ENCODE results near the gene CSF1R. TPM values are rescaled to one million over a fixed set of nuclear protein-coding genes. Genes with fewer than 3 reads are reported as not detected.

The CSF1R gene
- polyA plus RNA-seq, 1 of the 3 experiments (the other 2 are of a cell fraction): 0.25 TPM

DNA sequence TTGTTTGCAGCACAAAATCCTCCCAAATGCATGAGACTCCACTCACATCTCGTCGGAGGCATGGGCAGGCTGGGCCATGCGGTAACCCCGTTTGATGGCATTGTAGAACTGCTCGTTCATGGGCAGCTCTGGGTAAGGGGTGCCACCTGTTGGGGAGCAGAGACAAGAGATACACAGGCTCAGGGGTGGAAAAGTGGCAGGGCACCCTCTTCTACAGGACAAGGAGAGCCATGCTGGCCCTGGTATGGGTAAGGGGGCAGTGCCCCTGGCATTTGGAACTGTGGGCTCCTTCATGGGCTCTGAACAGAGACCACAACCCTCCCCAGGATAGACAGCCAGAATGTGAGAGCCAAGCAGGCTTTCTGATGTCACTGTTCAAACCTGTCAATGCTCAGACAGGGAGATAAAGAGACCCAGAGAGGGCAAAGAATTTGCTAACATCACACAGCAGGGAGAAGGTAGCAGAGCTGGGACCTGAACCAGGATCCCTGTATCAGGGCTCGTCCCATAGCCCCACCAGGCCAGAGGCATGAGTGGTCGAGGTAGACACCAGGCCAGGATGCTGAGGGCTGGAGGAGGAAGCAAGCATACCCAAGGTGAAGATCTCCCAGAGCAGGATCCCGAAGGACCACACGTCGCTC, 33.2 kb upstream of the CSF1R start:
- ChIA-PET POLR2A (no interaction called here), CTCF (interaction anchor here (0.8 to 2.0 kb wide), 4 partner anchors 8 to 99 kb away, joined by 3 to 8 read pairs (median 6); no protein-coding TSS in a partner anchor)
- Histone ChIP-seq H3K27me3 (ENCODE audit: insufficient read depth) (no peaks in the 10 kb centered on the region), H2AFZ (ENCODE audit: low read depth) (no peak overlapping the region), H3K4me1 (ENCODE audit: control insufficient read depth in 1 of 2, insufficient read depth in 2 of 2, low read depth in 1 of 2, low read length in 1 of 2) (peaks cover 0 to 11% of the 10 kb centered on the region in 2 experiments; a peak in 1 of 4 replicates), H4K20me1 (ENCODE audit: insufficient read depth) (no peaks in the 10 kb centered on the region), H3K27ac (ENCODE audit: low read depth in 2 of 2, low read length in 1 of 2) (no peak overlapping the region), H3K9me2 (no peaks in the 10 kb centered on the region), H3K9ac (no peak overlapping the region), H3K79me2 (ENCODE audit: insufficient read depth) (no peaks in the 10 kb centered on the region), H3K4me2 (no peak overlapping the region), H3K36me3 (replicated peaks in 1 of 2; ENCODE audit: control insufficient read depth in 1 of 2, insufficient read depth in 2 of 2, low read length in 1 of 2) (peaks cover 2 to 84% of the 10 kb centered on the region in 2 experiments), H3F3A (replicated peaks; ENCODE audit: insufficient read depth) (no peaks in the 10 kb centered on the region), H3K9me3 (no peaks in the 10 kb centered on the region), H3K4me3 (ENCODE audit: low read depth in 2 of 2, low read length in 1 of 2) (no peak overlapping the region)
- TF ChIP-seq GATA2 (CRISPR knock-in tag; IDR thresholded peaks at IDR 0.05) (no peak), EP300 (IDR thresholded peaks at IDR 0.05; ENCODE audit: borderline replicate concordance in 1 of 2, low read depth in 1 of 2, low read length in 1 of 2) (no peak), SMC3 (IDR thresholded peaks at IDR 0.05; ENCODE audit: low read depth, low read length) (no peak), RAD21 (IDR thresholded peaks at IDR 0.05; ENCODE audit: low read length) (0 out of 2 replicates have a peak, but pooled peaks have one; percentile 6), FOXJ3 (CRISPR knock-in tag; IDR thresholded peaks at IDR 0.05) (no peak)
- TF ChIP-seq, protein P1, sequence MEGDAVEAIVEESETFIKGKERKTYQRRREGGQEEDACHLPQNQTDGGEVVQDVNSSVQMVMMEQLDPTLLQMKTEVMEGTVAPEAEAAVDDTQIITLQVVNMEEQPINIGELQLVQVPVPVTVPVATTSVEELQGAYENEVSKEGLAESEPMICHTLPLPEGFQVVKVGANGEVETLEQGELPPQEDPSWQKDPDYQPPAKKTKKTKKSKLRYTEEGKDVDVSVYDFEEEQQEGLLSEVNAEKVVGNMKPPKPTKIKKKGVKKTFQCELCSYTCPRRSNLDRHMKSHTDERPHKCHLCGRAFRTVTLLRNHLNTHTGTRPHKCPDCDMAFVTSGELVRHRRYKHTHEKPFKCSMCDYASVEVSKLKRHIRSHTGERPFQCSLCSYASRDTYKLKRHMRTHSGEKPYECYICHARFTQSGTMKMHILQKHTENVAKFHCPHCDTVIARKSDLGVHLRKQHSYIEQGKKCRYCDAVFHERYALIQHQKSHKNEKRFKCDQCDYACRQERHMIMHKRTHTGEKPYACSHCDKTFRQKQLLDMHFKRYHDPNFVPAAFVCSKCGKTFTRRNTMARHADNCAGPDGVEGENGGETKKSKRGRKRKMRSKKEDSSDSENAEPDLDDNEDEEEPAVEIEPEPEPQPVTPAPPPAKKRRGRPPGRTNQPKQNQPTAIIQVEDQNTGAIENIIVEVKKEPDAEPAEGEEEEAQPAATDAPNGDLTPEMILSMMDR (IDR thresholded peaks at IDR 0.05): no peak
- no peak for DNase-seq
- WGBS (ENCODE audit: low lambda C conversion rate): 91% methylated on average over 10 of the region's 10 CpGs

DNA sequence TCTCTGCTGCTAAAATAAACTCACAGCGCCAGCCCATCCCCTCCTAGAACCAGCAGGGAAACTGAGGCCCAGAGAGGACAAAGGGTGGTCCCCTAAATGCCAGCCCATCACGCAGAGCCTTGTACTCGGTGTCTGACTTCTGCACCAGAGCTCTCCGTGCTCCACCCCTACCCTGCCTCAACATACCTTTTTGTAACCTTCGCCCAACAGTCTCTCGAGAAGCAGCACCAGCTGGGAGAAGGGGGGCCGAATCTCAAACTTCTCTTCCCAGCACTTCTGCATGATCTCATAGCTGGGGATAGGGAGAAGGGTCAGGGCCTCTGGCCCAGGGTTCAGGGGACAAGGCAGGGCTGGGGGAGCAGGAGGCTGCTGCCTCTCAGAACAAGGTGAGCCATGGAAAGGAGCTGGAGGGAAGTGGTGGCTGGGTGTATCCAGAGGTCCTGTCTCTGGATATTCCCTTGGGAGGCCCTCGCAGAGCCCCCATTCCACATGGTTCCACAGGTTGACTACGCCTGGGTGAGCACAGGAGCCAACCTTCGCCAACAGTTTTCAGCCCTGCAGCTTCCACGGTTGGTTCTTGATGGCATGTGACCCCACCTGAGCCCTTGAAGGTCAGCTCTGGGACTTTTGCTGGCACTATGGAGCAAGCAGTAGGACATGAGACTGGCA, 32.3 kb upstream of the CSF1R start:
- TF ChIP-seq, protein P2, sequence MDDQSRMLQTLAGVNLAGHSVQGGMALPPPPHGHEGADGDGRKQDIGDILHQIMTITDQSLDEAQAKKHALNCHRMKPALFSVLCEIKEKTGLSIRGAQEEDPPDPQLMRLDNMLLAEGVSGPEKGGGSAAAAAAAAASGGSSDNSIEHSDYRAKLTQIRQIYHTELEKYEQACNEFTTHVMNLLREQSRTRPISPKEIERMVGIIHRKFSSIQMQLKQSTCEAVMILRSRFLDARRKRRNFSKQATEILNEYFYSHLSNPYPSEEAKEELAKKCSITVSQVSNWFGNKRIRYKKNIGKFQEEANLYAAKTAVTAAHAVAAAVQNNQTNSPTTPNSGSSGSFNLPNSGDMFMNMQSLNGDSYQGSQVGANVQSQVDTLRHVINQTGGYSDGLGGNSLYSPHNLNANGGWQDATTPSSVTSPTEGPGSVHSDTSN (IDR thresholded peaks at IDR 0.05): no peak
- TF ChIP-seq FOXM1 (IDR thresholded peaks at IDR 0.05; ENCODE audit: low read depth) (no peak), TAF1 (IDR thresholded peaks at IDR 0.05; ENCODE audit: borderline replicate concordance, low read depth, low read length) (no peak), FOXJ3 (CRISPR knock-in tag; IDR thresholded peaks at IDR 0.05) (no peak), RAD21 (IDR thresholded peaks at IDR 0.05; ENCODE audit: low read length) (no peak), YY1 (IDR thresholded peaks at IDR 0.05; ENCODE audit: low read depth) (no peak), RFX5 (IDR thresholded peaks at IDR 0.05; ENCODE audit: low read length) (no peak), EP300 (IDR thresholded peaks at IDR 0.05; ENCODE audit: borderline replicate concordance in 1 of 2, low read depth in 1 of 2, low read length in 1 of 2) (no peak), FOSL2 (IDR thresholded peaks at IDR 0.05; ENCODE audit: borderline replicate concordance, low read depth) (no peak)
- Histone ChIP-seq H4K20me1 (ENCODE audit: insufficient read depth) (no peaks in the 10 kb centered on the region), H3K27me3 (ENCODE audit: insufficient read depth) (no peaks in the 10 kb centered on the region), H2AFZ (ENCODE audit: low read depth) (no peak overlapping the region), H3K9me2 (no peaks in the 10 kb centered on the region), H3F3A (replicated peaks; ENCODE audit: insufficient read depth) (no peaks in the 10 kb centered on the region), H3K4me3 (ENCODE audit: low read depth in 2 of 2, low read length in 1 of 2) (no peak overlapping the region), H3K27ac (ENCODE audit: low read depth in 2 of 2, low read length in 1 of 2) (no peak overlapping the region), H3K4me1 (ENCODE audit: control insufficient read depth in 1 of 2, insufficient read depth in 2 of 2, low read depth in 1 of 2, low read length in 1 of 2) (peaks cover 0 to 11% of the 10 kb centered on the region in 2 experiments; a peak in 1 of 4 replicates), H3K9me3 (no peaks in the 10 kb centered on the region), H3K79me2 (ENCODE audit: insufficient read depth) (no peaks in the 10 kb centered on the region), H3K4me2 (no peak overlapping the region), H3K9ac (no peak overlapping the region), H3K36me3 (replicated peaks in 1 of 2; ENCODE audit: control insufficient read depth in 1 of 2, insufficient read depth in 2 of 2, low read length in 1 of 2) (peaks cover 5 to 83% of the 10 kb centered on the region in 2 experiments)
- WGBS (ENCODE audit: low lambda C conversion rate): 89% methylated on average over 10 of the region's 11 CpGs
- no peak for DNase-seq
- CTCF ChIA-PET: interaction anchor here (0.7 to 2.0 kb wide), 7 partner anchors 8 to 285 kb away, joined by 3 to 7 read pairs (median 3); no protein-coding TSS in a partner anchor
- POLR2A ChIA-PET: no interaction called here
